ENCODE data around the gene CYP4F8.
"Not testable (repeated sequence)": the region's sequence is repeated elsewhere in the genome, so short reads cannot be mapped to it uniquely, and the experiment has no call there.

CYP4F8 gene

DNA sequence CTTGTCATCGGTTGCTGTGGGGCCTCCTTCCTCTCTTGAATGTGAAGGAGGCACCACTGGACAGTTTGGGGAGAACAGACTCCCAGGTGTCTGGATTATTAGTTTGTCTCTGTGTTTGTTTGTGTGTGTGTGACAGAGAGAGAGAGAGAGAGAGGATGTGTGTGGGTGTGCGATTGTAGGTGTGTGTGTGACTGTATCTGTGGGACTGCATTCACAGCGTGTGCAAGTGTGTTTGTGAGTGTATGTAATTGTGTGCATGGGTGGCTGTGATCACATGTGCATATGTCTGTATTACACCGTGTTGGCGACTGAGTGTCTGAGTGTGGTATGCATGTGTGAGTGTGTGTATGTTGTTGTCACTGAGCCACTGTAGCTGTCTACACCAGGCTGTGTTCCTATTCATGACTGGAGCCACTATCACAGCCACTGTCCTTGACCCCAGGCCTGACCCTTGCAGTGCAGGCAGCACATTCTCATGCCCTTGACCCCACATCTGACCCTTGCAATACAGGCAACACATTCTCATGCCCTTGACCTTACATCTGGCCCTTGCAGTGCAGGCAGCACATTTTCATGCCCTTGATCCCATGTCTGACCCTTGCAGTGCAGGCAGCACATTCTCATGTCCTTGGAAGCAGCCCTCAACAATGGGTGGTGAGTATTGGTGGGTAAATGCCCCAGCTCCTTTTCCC lies 25.1 kb upstream of the CYP4F8 start:
- Histone ChIP-seq H3K36me3 (no peaks in the 10 kb centered on the region), H3K9me3 (peaks cover 0 to 9% (median 8%) of the 10 kb centered on the region in 3 donors), H3K27me3 (peaks cover 0 to 18% of the 10 kb centered on the region in 2 donors), H3K27ac (no peak overlapping the region), H3K4me3 (no peak overlapping the region), H3K4me1 (no peaks in the 10 kb centered on the region)
- intact Hi-C loops (cut with DNase I; ENCODE audit: low total_unique reads), result no loop called here
- no peak for DNase-seq
- TF ChIP-seq, protein P1, sequence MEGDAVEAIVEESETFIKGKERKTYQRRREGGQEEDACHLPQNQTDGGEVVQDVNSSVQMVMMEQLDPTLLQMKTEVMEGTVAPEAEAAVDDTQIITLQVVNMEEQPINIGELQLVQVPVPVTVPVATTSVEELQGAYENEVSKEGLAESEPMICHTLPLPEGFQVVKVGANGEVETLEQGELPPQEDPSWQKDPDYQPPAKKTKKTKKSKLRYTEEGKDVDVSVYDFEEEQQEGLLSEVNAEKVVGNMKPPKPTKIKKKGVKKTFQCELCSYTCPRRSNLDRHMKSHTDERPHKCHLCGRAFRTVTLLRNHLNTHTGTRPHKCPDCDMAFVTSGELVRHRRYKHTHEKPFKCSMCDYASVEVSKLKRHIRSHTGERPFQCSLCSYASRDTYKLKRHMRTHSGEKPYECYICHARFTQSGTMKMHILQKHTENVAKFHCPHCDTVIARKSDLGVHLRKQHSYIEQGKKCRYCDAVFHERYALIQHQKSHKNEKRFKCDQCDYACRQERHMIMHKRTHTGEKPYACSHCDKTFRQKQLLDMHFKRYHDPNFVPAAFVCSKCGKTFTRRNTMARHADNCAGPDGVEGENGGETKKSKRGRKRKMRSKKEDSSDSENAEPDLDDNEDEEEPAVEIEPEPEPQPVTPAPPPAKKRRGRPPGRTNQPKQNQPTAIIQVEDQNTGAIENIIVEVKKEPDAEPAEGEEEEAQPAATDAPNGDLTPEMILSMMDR (IDR thresholded peaks at IDR 0.05), result no peak

DNA sequence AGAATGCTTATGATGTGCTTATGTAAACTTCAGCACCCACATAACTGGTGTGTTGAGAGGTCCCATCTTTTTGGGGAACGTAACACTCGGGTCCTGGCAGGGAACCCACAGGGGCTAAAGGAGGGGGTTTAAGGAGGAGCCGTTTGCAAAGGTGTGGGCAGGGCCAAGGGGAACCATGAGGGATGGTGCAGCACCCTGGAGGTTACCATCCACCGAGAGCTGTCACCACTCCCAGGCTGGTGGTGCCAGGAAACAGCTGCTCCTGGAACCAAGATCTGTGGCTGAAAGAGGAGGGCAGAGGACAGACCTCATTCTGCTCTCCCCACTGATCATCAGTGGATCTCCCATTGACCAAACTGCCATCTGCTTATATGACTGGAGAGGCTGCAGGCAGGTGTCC lies 23.2 kb upstream of the CYP4F8 start:
- Histone ChIP-seq H3K4me1 (no peaks in the 10 kb centered on the region), H3K27me3 (peaks cover 0 to 11% of the 10 kb centered on the region in 2 donors), H3K36me3 (no peaks in the 10 kb centered on the region), H3K9me3 (peaks cover 0 to 15% (median 8%) of the 10 kb centered on the region in 3 donors), H3K4me3 (no peak overlapping the region), H3K27ac (no peak overlapping the region)
- TF ChIP-seq, protein P1 (IDR thresholded peaks at IDR 0.05), result no peak
- DNase-seq, result no peak
- intact Hi-C loops (cut with DNase I; ENCODE audit: low total_unique reads), result no loop called here

DNA sequence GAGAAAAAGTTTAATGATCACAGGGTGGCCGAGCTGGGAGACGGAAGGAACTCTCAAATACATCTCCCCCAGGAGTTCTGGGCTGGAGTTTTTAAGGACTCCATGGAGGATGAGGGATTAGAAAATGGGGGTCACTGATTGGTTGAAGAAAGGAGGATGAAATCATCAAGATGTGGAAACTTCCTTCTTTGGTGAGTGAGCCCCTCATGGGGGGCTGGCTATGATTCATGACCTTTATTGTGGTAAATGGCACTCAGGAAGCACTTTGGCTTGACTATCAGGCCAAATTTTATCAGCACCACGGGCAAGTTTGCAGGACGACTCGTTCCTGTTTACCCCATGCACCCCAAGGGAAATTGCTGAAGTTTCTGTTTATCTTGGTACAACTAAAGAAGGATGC lies 22.5 kb upstream of the CYP4F8 start:
- H3K4me1 ChIP-seq; DNase-seq; H3K27ac ChIP-seq; H3K4me3 ChIP-seq; H3K36me3 ChIP-seq; intact Hi-C loops (cut with DNase I; ENCODE audit: low total_unique reads): not testable (repeated sequence)
- H3K9me3 ChIP-seq, result peaks cover 0 to 15% (median 8%) of the 10 kb centered on the region in 3 donors
- H3K27me3 ChIP-seq, result peaks cover 0 to 11% of the 10 kb centered on the region in 2 donors

GRCh38 chr19:15593766-15594165 lies 21.3 kb upstream of the CYP4F8 start:
- H3K36me3 ChIP-seq; DNase-seq; H3K27ac ChIP-seq; H3K4me1 ChIP-seq; intact Hi-C loops (cut with DNase I; ENCODE audit: low total_unique reads); H3K4me3 ChIP-seq; H3K27me3 ChIP-seq: not testable (repeated sequence)
- H3K9me3 ChIP-seq, result peaks cover 0 to 15% (median 8%) of the 10 kb centered on the region in 3 donors

- no peak overlapping the region for H3K4me3 ChIP-seq
- H3K27me3 ChIP-seq, result peaks cover 0 to 8% of the 10 kb centered on the region in 2 donors
- H3K36me3 ChIP-seq, result no peaks in the 10 kb centered on the region
- H3K27ac ChIP-seq, result no peak overlapping the region
- intact Hi-C loops (cut with DNase I; ENCODE audit: low total_unique reads), result no loop called here
- H3K4me1 ChIP-seq, result no peaks in the 10 kb centered on the region
- no peak for DNase-seq
- TF ChIP-seq, protein P1 (IDR thresholded peaks at IDR 0.05), result no peak
- H3K9me3 ChIP-seq, result peaks cover 0 to 15% (median 8%) of the 10 kb centered on the region in 3 donors
Observed at GRCh38 chr19:15595069-15595468, 19.9 kb upstream of the CYP4F8 start.

DNA sequence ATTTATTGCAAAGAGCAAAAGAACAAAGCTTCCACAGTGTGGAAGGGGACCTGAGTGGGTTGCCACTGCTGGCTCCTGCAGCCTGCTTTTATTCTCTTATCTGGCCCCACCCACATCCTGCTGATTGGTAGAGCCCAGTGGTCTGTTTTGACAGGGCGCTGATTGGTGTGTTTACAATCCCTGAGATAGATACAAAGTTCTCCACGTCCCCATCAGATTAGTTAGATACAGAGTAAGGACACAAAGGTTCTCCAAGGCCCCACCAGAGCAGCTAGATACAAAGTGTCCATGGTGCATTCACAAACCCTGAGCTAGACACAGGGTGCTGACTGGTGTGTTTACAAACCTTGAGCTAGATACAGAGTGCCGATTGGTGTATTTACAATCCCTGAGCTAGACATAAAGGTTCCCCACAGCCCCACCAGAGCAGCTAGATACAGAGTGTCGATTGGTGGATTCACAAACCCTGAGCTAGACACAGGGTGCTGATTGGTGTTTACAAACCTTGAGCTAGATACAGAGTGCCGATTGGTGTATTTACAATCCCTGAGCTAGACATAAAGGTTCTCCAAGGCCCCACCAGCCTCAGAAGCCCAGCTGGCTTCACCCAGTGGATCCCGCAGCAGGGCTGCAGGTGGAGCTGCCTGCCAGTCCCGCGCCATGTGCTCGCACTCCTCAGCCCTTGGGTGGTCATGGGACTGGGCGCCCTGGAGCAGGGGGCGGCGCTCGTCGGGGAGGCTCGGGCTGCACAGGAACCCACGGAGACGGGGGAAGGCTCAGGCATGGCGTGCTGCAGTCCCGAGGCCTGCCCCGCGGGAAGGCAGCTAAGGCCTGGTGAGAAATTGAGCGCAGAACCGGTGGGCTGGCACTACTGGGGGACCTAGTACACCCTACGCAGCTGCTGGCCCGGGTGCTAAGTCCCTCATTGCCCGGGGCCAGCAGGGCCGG lies 6.8 kb upstream of the CYP4F8 start:
- DNase-seq; H3K27me3 ChIP-seq; H3K9me3 ChIP-seq; H3K36me3 ChIP-seq; intact Hi-C loops (cut with DNase I; ENCODE audit: low total_unique reads); H3K4me1 ChIP-seq; H3K27ac ChIP-seq; H3K4me3 ChIP-seq: not testable (repeated sequence)

- H3K27ac ChIP-seq, result no peak overlapping the region
- peaks cover 0 to 11% of the 10 kb centered on the region in 2 donors for H3K27me3 ChIP-seq
- H3K9me3 ChIP-seq, result no peaks in the 10 kb centered on the region
- no peak for DNase-seq
- no peaks in the 10 kb centered on the region for H3K4me1 ChIP-seq
- H3K36me3 ChIP-seq, result no peaks in the 10 kb centered on the region
- TF ChIP-seq, protein P1 (IDR thresholded peaks at IDR 0.05), result no peak
- intact Hi-C loops (cut with DNase I; ENCODE audit: low total_unique reads), result no loop called here
- H3K4me3 ChIP-seq, result no peak overlapping the region
Observed at GRCh38 chr19:15609261-15609660, 5.8 kb upstream of the CYP4F8 start.

Measured in tibial artery (tissue), 4 donors.